Left ventricle myocardium superior (tissue), 1 donor: Measurements from ENCODE around the gene SLC6A13. TPM values are rescaled to one million over a fixed set of nuclear protein-coding genes. Genes with fewer than 3 reads are reported as not detected.

Source experiments
- ATAC-seq: fragments of 200-7000 bp; cut with Tn5 transposase; one replicate; pipeline ENCODE4 v1.9.1; 2020; ENCODE audit warnings: mild to moderate bottlenecking, moderate library complexity
- DNase-seq: peaks from one replicate; pipeline ENCODE4 v3.0.0-alpha.2; 2020
- intact Hi-C: fragments of 100-400 bp; cut with micrococcal nuclease; formaldehyde crosslinking; loops from one replicate; pipeline ENCODE4 v1.11.0; 2022
- total RNA-seq: library from RNA; stranded (reverse); fragmentation: NEBNext Ultra II Directional; extraction: Animal tissue kit (Norgen Biotek cat#: 25700); gene quantifications from one replicate; pipeline ENCODE4 v1.2.1, GENCODE V29; 2021
- donor health status: DM: no; HTN: yes; CAD: no; lungs with severe emphysema.

The SLC6A13 gene
- total RNA-seq, 1 donor from 2014 or later: 1.9 TPM

DNA sequence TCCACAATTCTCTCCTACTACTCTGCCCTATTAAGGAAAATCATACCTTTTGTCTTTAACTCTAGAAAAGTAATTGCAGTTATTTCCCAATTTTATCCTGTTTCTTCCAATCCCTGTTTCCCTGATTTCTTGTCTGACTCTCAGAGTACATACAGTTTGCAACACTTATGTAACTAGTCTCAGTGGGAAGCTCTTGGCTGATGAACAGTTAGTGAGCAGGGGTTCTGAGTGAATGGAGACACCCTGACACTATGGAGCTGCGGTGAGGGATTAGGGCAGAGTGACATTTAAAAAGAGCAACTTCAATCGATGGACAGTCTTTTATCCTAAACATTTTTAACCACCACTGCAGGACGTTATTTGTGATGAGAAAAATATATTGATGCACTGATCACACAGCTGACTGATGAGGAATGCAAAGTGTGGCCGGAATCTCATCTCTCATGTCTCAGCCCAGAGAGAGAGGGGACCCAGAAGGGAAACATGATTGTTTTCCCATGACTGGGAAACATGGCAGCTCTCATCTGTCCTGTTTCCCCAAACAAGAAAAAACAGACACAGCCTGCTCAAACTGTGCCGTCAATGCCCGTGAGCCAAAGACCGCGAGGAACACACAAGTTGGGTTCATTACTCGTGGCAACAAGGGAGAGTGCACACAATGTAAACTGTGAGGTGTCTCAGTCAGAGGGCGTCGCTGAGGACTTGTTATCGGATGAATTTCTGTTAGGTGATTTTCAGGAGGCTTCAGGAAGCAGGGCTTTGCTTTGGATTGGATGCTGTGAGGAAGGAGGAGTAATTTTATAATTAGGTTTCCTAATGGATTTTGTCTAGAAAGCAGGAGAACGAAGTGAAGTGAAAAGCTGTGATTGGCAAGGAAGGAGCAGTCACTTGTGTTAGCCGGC, 5.2 kb upstream of the SLC6A13 start:
- ATAC-seq (peak; percentile 53), DNase-seq (no peak)
- intact Hi-C loops: no loop called here

DNA sequence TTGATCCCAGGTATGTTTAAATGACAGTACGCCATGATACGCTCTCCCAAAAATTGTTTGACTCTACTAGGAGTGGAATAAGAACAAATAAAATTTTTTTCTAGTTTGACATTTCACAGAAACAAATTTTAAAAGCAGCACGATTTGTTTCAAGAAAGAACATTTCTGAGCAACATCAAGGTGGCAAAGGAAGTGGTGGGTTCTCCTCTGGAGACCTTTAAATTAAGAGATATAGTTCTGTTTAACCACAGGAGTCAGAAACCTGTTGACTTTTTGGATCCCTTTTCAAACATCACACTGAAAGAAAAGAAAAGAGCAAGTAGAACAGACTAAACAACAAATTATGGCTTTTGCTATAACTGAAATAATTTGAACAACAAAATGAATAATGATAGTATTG, 2.5 kb upstream of the SLC6A13 start:
- intact Hi-C loops: no loop called here
- DNase-seq (no peak), ATAC-seq (no peak)

DNA sequence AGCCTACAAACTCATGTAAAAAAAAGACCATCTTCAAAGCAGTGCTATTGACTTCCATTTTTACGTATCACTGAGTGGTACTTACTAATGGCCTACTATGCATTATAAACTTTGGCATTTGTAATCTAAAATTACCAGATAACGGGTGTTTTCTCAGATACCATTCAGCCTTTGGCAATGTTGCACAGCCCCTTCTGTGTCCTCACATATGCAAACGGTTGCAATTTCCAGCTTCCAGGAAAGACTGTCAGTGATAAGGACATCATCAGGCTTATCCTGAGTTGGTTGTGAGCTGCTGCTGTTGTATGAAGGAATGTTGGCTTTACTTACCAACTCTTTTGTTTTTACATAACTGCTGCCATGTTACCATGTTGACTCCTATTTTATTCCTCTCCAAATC, 1.6 kb upstream of the SLC6A13 start:
- no peak for ATAC-seq
- DNase-seq: no peak
- intact Hi-C loops: no loop called here

DNA sequence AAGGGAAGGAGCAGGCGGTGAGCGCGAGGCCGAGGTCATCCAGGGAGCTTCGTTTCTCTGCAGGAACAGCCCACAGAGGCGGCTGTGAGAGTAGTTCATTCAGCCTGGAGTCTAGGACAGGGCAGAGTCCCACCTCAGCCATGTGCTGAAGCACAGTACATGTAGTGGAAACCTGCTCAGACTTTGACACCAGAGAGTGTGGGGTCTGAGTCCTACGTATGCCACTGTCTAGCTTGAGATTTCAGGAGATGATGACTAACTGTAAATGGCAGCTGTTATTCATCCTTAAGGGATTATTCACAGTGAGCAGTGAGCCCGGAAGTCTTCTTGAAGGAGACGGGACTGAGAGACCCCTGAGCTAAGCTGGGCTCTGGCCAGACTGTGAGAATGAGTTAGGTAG, 938 bp upstream of the SLC6A13 start:
- ATAC-seq (no peak), DNase-seq (no peak)
- intact Hi-C loops: no loop called here

DNA sequence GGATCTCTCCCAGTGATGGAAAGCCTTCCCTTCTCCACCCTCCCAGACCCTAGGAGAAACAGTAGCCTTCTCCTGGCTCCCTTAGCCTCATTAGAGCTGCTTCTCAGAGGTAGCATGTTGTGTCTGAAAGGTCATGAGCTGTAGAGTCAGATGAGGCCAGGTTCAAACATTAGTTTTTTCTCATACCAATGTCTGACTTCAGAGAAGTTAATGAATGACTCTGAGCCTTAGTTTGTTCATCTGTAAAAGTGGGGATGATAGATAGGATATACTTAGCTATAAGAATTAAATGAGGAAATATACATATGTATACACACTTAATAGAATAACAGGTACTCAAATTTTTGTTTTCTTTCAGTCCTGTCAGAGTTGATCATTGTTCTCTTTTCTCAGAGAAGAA, 523 bp downstream of the SLC6A13 start:
- DNase-seq (no peak), ATAC-seq (no peak)
- intact Hi-C loops: no loop called here

DNA sequence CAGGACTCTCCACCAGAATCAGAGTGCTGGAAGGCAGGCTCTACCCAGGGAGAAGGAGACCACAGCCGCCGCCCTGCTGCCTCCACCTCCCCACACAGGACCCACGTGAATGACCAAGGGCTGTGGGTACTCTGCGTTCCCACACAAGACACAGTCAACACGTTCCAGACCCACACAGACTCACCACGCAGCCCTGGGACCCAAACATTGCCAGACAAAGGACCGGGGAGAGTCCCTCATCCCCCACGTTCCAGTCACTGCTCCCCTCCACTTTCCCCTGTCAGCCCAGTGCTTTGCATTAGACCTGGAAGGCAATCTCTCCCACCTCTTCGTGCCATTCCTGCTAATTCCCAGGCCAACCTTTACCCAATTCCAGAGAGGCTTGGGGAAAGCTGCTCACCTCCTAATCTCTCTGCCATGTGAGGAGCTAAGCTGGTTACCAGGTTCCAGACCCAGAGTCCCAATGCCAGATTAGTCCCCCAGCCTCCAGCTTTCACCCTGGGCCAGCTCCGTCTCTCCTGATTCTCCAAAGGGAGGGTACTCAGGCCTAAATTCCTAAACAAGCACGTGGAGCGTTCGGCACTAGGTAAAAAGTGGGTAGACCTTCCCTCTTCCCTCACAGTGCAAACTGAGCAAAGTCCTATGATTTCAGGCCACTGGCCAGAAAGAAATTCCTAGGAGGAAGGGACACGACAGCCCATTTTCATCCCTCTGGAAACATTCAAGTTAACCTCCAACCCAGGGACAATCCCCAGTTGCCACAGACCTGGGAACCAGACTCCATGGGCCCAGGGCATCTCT, 4.9 kb downstream of the SLC6A13 start:
- intact Hi-C loops: no loop called here
- ATAC-seq: no peak
- no peak for DNase-seq

DNA sequence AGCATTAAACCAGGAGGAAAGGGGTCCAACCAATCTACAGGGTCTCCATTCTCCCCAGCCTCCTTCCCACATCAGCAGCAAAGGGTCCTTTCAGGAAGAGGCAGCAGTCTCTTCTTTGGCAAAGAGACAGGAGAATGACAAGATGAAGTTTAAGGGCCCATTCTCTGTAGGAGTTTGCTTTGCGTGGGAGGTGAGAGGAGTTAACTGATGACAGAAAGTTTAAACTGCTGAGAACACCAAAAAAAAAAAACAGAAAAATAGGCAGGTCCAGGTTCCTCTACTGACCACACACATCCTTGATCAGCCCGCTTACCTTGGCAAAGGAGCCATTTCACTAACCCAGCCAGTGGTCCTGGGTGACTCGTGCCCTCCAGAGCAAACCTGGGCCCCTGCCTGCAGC, 5.7 kb downstream of the SLC6A13 start:
- DNase-seq (no peak), ATAC-seq (no peak)
- intact Hi-C loops: no loop called here

DNA sequence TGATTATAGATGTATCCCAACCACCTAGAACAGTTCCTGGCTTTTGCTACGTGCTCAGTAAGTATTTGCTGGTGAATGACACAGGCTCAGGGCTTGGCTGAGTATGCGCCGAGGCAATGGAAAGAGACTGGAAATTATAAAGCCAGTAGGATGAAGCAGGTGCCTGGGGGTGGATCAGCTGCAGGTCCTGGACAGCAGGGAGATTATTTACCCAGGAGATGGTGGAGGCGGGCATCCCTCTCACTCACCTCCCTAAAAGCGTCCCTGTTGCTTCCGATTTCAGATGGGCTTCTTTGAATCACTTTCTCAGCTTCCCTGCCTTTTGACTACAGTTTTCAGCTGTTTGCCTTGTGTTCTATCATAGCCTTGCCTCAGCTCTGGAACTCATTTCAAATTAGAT, 6.4 kb downstream of the SLC6A13 start:
- DNase-seq: no peak
- intact Hi-C loops: no loop called here
- ATAC-seq: no peak

DNA sequence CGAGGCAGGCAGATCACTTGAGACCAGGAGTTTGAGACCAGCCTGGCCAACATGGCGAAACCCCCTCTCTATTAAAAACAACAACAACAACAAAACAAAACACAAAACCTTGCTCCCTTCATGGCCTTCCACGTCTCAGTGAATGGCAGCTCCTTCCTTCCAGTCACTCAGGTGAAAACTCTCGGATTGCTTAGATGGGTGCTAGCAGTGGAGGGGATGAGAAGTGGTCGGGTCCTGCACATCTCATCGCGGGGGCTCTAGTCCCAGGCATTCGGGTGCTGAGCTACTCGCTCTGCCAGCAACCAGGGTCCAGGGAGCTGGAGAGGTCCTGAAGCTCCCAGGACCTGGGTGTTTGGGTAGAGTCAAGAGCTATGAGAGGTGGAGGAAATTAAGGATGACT, 7.7 kb downstream of the SLC6A13 start:
- intact Hi-C loops: no loop called here
- no peak for DNase-seq
- ATAC-seq: no peak

DNA sequence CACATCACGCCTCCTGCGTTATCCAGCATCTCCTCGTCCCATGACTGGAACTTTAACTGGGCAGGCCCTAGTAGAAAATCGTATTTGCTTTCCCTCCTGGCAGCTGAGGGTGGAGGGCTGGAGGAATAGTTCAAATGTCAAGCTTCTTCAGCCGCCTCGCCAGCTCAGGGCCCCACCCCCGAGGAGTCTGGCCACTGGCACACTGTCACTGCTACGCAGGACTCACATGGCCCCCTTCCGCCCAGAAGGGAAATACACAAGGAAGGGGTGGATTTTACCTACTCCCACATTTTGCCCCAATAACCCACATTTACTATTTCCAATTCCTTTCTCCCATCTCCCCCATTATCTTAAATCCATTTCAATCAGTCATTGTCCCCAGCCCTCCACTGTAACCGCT, 8.6 kb downstream of the SLC6A13 start:
- no peak for DNase-seq
- ATAC-seq: no peak
- intact Hi-C loops: no loop called here

DNA sequence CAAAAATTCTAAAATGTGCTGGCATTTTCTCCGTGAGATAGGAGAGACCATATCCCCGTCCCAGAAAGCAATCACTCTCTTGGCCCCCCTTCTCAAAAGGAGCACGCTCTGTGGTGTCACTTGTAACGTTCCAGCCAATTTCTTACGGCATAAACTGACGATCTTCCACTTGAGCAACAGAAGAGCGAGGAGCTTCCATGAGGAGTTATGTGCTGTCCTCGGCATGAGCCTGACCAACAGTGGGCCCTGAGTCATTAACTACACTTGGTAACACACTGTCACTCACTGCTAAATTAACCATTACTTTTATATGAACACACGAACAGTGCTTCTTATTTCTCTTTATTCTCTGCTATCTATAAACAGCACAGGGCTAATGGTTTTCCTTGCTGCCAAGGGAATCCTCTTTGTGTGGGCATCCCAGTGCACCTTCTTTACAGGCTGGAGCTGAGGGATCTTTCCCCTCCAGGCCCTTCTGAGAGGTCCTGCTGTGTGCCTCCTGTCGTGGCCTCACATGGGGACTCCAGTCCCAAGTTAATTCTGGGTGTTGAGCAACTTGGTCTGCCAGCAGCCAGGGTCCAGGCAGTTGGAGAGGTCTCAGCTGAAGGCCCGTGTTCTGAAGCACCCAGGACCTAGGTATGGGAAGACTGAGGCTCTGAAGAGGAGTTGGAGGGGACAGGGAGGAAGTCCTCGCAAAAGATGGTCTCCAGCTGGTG, 9.4 kb downstream of the SLC6A13 start:
- ATAC-seq: no peak
- no peak for DNase-seq
- intact Hi-C loops: no loop called here

DNA sequence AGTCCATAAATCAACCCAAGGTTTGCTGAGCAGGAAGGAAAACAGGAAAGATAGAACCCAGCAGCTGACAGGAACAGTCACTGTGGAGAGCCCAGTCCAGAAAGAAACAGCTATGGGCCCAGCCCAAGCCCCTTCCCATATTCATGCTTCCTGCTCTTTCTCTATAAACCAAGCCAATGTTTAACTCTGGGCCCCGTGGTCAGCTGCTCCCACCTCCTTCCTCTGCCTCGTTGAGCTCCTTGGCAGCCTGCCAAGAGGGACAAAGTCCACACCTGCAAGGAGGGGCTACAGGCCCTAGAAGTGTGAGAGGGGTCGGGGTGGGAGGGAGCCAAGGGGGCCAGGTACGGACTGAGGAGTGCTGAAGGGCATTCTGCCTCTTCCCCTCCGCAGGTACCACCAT, 10.0 kb downstream of the SLC6A13 start:
- DNase-seq (no peak), ATAC-seq (no peak)
- intact Hi-C loops: no loop called here

DNA sequence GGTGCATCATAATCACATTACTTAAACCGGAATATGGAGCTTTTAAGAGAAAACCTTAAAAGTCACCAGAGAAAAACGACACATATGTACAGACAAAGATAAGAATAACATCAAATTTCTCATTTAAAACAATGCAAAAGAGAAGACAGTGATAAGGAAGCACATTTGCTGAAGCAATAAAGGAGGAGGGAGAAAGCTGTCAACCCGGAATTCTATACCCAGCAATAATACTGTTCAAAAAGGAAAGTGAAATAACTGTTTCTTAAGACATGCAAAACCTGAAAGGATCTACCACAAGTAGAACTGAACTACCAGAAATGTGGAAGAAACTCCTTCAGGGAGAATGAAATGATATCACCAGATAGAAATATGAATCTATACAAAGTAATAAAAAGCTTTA, 15.4 kb downstream of the SLC6A13 start:
- ATAC-seq: no peak
- no peak for DNase-seq
- intact Hi-C loops: no loop called here

DNA sequence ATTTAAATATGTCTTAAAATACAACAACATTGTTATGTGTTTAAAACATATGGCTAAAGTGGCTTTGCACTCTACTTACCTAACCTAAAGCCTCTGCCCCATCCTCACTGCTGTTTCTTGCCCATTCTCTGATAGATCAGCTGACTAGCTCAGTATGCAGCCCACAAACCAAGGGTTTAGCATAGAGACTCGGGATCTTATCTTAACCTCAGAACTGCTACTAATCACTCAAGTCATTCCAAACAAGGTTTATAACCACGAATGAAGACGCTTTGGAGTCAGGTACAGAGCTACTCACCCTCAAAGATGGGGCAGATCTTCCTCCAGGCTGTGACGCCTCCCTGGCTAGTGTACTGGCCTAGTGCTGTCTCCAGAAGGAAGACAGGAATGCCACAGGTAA, 19.3 kb downstream of the SLC6A13 start:
- no peak for DNase-seq
- intact Hi-C loops: no loop called here
- no peak for ATAC-seq

DNA sequence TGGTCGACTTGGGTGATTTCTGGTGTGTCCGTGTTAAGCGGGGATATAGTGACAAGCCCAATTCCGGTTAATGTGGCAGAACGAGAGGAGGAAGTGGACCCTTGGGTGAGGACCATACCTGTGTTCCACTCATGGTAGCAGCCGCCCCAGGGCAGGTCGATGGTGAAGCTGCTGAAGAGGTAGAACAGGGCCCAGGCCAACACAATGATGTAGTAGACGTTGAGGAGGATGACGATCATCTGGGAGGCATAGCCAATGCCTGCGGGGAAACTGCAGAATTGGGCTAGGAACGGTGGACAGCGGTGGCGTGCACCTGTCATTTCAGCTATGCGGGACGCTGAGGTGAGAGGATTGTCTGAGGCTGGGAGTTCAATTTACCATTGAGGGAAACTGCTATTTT, 20.1 kb downstream of the SLC6A13 start:
- no peak for DNase-seq
- ATAC-seq: no peak

DNA sequence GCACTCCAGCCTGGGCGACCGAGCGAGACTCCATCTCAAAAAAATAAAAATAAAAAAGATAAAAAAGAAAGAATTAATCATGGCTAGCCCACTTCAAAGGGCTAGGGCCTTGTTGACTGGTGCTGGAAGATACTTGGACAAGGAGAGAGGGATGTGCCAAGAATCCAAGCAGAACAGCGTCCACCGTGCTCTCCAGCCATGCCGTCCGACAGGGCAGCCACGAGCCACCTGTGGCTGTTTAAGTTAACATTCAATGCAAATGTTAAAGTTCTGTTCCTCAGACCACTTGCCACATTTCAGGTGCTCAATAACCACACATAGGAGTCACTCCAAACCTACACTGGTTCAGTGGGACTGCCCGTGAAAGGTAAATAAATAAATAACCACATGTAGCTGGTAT, 21.4 kb downstream of the SLC6A13 start:
- DNase-seq: no peak
- intact Hi-C loops: no loop called here
- no peak for ATAC-seq

More for the DNA sequence above, 20.1 kb downstream of the SLC6A13 start:
- intact Hi-C loops: no loop called here

DNA sequence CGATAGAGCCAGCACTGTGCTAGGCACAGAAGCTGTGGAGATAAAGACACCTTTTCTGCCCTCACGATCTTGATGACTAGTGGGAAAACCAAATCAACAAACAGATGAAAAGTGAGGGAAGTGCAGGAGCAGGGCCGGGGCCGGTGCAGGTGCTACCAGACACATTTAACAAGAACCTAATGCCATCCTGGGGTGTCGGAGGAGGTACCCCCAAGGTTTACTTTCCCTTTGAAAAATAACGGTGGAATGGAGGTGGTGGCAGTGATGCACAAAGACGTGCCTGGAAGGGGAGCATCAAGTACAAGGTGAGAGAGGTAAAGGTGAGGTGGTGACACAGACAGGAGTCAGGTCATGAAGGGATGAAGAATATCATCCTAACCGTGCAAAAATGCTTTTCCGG, 22.1 kb downstream of the SLC6A13 start:
- intact Hi-C loops: no loop called here
- ATAC-seq: no peak
- no peak for DNase-seq

DNA sequence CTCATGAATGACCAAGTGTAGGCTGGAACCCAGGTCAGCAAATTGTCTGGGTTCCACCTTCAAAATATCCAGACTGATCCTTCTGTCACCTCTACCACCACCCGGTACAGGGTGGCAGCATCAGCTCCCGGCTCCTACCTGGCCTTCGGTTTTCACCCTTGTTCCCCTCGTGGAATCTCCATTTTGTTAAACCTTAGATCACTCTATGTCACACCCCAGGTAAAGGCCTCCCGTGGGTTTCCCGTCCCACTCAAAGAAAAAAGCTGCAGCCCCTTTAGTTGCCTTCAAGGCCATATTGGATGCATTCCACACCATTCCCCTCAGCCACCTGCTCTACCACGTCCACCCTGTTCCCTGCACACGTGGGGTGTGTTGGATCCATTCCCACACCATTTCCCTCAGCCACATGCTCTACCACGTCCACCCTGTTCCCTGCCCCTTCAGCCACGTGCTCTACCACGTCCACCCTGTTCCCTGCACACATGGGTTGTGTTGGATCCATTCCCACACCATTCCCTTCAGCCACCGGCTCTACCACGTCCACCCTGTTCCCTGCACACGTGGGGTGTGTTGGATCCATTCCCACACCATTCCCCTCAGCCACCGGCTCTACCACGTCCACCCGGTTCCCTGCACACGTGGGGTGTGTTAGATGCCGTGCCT, 23.8 kb downstream of the SLC6A13 start:
- ATAC-seq: no peak
- intact Hi-C loops: no loop called here
- no peak for DNase-seq

DNA sequence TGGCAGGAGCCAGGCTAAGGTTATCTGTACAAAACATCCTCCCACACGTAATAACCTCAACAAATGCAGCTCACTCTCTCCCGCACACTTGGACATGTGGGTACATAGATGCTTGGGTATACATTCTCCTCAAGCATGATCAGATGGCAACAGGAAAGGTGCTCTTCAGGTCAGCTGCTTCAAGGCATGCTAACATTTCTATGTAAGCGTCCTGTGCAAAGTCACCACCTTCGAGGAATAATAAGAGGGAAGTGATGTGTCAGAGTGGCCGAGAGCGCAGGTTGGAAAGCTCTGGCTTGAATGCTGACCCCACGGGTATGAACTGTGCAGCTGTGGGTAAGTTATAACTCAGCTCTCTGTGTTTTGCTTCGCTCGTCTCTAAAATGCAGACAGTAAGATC, 24.5 kb downstream of the SLC6A13 start:
- no peak for ATAC-seq
- intact Hi-C loops: no loop called here

More for the DNA sequence above, 24.5 kb downstream of the SLC6A13 start:
- DNase-seq: no peak
